Muscle of arm (tissue), 12 donors: ENCODE results near the gene SCAP. TPM values are rescaled to one million over a fixed set of nuclear protein-coding genes. Genes with fewer than 3 reads are reported as not detected.

Experiments used
- DNase-seq: peaks from one replicate; pipeline ENCODE4 v3.0.0-alpha.2; 2013
- polyA plus RNA-seq, 12 donors: library from polyadenylated mRNA; unstranded; fragments of 120-200 nt; gene quantifications; one replicate each; pipeline ENCODE4 v1.2.1, GENCODE V29; 2013; ENCODE audit not compliant: insufficient read length in 12 of 12

The SCAP gene
- polyA plus RNA-seq, 12 donors, result 38.1 to 63.8 (median 50.1) TPM; not detected in 1

- no peak for DNase-seq
These were observed 60.8 kb downstream of the SCAP start for GRCh38 chr3:47414666-47415587.

- DNase-seq, result no peak
These were observed 61.6 kb downstream of the SCAP start for GRCh38 chr3:47414161-47414564.

GRCh38 chr3:47413751-47414150 lies 62.0 kb downstream of the SCAP start:
- no peak for DNase-seq

GRCh38 chr3:47412842-47413520 lies 62.8 kb downstream of the SCAP start:
- no peak for DNase-seq

GRCh38 chr3:47412453-47412756 lies 63.3 kb downstream of the SCAP start:
- DNase-seq, result no peak

- no peak for DNase-seq
These were observed 63.9 kb downstream of the SCAP start for GRCh38 chr3:47411696-47412452.

GRCh38 chr3:47410801-47411646 lies 64.7 kb downstream of the SCAP start:
- DNase-seq, result no peak

- no peak for DNase-seq
These were observed 65.4 kb downstream of the SCAP start for GRCh38 chr3:47410417-47410720.

GRCh38 chr3:47409688-47410416 lies 65.9 kb downstream of the SCAP start:
- no peak for DNase-seq

GRCh38 chr3:47409284-47409683 lies 66.5 kb downstream of the SCAP start:
- no peak for DNase-seq

- DNase-seq, result no peak
These were observed 66.9 kb downstream of the SCAP start for GRCh38 chr3:47408839-47409229.

- DNase-seq, result no peak
These were observed 67.6 kb downstream of the SCAP start for GRCh38 chr3:47407896-47408838.

GRCh38 chr3:47407237-47407636 lies 68.5 kb downstream of the SCAP start:
- no peak for DNase-seq

- no peak for DNase-seq
These were observed 69.0 kb downstream of the SCAP start for GRCh38 chr3:47406762-47407149.

- DNase-seq, result no peak
These were observed 69.7 kb downstream of the SCAP start for GRCh38 chr3:47405820-47406761.

GRCh38 chr3:47404955-47405790 lies 70.6 kb downstream of the SCAP start:
- no peak for DNase-seq

- no peak for DNase-seq
These were observed 71.3 kb downstream of the SCAP start for GRCh38 chr3:47404431-47404876.
